ENCODE results near the gene ZGRF1.

The ZGRF1 gene

GRCh38 chr4:112636688-112637551 is at the start of gene ZGRF1, which contains the start of gene LARP7:
Gene ZGRF1 (minus strand): TSS chr4:112636909. CDS start chr4:112633176, 3,733 bp downstream.
Gene LARP7 (plus strand): TSS chr4:112637143. CDS start chr4:112644670, 7,527 bp downstream.
- peaks cover 15% of the 10 kb centered on the region; the same call in 1 of the 2 replicates for H3F3A ChIP-seq (ENCODE audit: insufficient read depth, low read length)
- peak within 1 kb of the TSS; percentile 83 for H3K9ac ChIP-seq (ENCODE audit: low read length)
- TF ChIP-seq EZH2 (optimal IDR thresholded peaks at IDR 0.05; ENCODE audit: low read depth, low read length) (no peak), CTCF (IDR thresholded peaks at IDR 0.05; ENCODE audit: low read length) (peak; percentile 69)
- DNase-seq: peak; percentile 99
- H3K4me1 ChIP-seq (ENCODE audit: low read length): no peaks in the 10 kb centered on the region; the same call in 1 of the 2 replicates
- no peaks in the 10 kb centered on the region for H3K27me3 ChIP-seq (replicated peaks; ENCODE audit: insufficient read depth, low read length)
- H3K4me2 ChIP-seq (ENCODE audit: low read depth, low read length): peak within 1 kb of the TSS; percentile 88
- H3K36me3 ChIP-seq (replicated peaks; ENCODE audit: insufficient read depth, low read length): no peaks in the 10 kb centered on the region
- H3K9me3 ChIP-seq (replicated peaks; ENCODE audit: insufficient read depth, low read length): no peaks in the 10 kb centered on the region
- H3K4me3 ChIP-seq (ENCODE audit: low read length): peak within 1 kb of the TSS; percentile 93
- no peaks in the 10 kb centered on the region for H4K20me1 ChIP-seq (ENCODE audit: insufficient read depth, low read length)
- H3K9me2 ChIP-seq (replicated peaks; ENCODE audit: insufficient read depth, low read length): no peaks in the 10 kb centered on the region
- H3K79me2 ChIP-seq (ENCODE audit: low read length): peaks cover 67% of the 10 kb centered on the region
- peak within 1 kb of the TSS; percentile 78 for H2AFZ ChIP-seq (ENCODE audit: low read length)
- peak within 1 kb of the TSS; percentile 93 for H3K27ac ChIP-seq (ENCODE audit: low read length)

GRCh38 chr4:112680996-112681395 is 44.3 kb upstream of the ZGRF1 start:
- no peaks in the 10 kb centered on the region for H3K9me3 ChIP-seq (replicated peaks; ENCODE audit: insufficient read depth, low read length)
- no peak for DNase-seq
- no peaks in the 10 kb centered on the region for H4K20me1 ChIP-seq (ENCODE audit: insufficient read depth, low read length)

GRCh38 chr4:112677519-112678091 is 40.9 kb upstream of the ZGRF1 start:
- no peaks in the 10 kb centered on the region for H3K36me3 ChIP-seq (replicated peaks; ENCODE audit: insufficient read depth, low read length)
- TF ChIP-seq EZH2phosphoT487 (IDR thresholded peaks at IDR 0.05; ENCODE audit: low read length) (no peak), CTCF (IDR thresholded peaks at IDR 0.05; ENCODE audit: low read length) (no peak), EZH2 (optimal IDR thresholded peaks at IDR 0.05; ENCODE audit: low read depth, low read length) (no peak)
- H3K4me3 ChIP-seq (ENCODE audit: low read length): no peak overlapping the region
- H3K9me3 ChIP-seq (replicated peaks; ENCODE audit: insufficient read depth, low read length): no peaks in the 10 kb centered on the region
- no peaks in the 10 kb centered on the region for H3K79me2 ChIP-seq (ENCODE audit: low read length)
- H3K9ac ChIP-seq (ENCODE audit: low read length): no peak overlapping the region
- no peaks in the 10 kb centered on the region for H3K4me1 ChIP-seq (ENCODE audit: low read length)
- no peaks in the 10 kb centered on the region for H3K27me3 ChIP-seq (replicated peaks; ENCODE audit: insufficient read depth, low read length)
- H3K27ac ChIP-seq (ENCODE audit: low read length): no peak overlapping the region
- no peaks in the 10 kb centered on the region for H3K9me2 ChIP-seq (replicated peaks; ENCODE audit: insufficient read depth, low read length)
- no peak overlapping the region for H3K4me2 ChIP-seq (ENCODE audit: low read depth, low read length)
- H4K20me1 ChIP-seq (ENCODE audit: insufficient read depth, low read length): no peaks in the 10 kb centered on the region
- H2AFZ ChIP-seq (ENCODE audit: low read length): no peak overlapping the region
- DNase-seq: no peak
- H3F3A ChIP-seq (ENCODE audit: insufficient read depth, low read length): no peaks in the 10 kb centered on the region

More at GRCh38 chr4:112680996-112681395, 44.3 kb upstream of the ZGRF1 start:
- Histone ChIP-seq H2AFZ (ENCODE audit: low read length) (no peak overlapping the region), H3K27me3 (replicated peaks; ENCODE audit: insufficient read depth, low read length) (no peaks in the 10 kb centered on the region), H3K4me2 (ENCODE audit: low read depth, low read length) (no peak overlapping the region), H3K27ac (ENCODE audit: low read length) (no peak overlapping the region), H3K36me3 (replicated peaks; ENCODE audit: insufficient read depth, low read length) (no peaks in the 10 kb centered on the region), H3K9me2 (replicated peaks; ENCODE audit: insufficient read depth, low read length) (no peaks in the 10 kb centered on the region), H3K79me2 (ENCODE audit: low read length) (no peaks in the 10 kb centered on the region), H3K9ac (ENCODE audit: low read length) (no peak overlapping the region), H3K4me1 (ENCODE audit: low read length) (no peaks in the 10 kb centered on the region), H3K4me3 (ENCODE audit: low read length) (no peak overlapping the region), H3F3A (ENCODE audit: insufficient read depth, low read length) (no peaks in the 10 kb centered on the region)
- TF ChIP-seq EZH2 (optimal IDR thresholded peaks at IDR 0.05; ENCODE audit: low read depth, low read length): no peak
- no peak for TF ChIP-seq CTCF (IDR thresholded peaks at IDR 0.05; ENCODE audit: low read length)
- no peak for TF ChIP-seq EZH2phosphoT487 (IDR thresholded peaks at IDR 0.05; ENCODE audit: low read length)
